ENCODE measurements around the gene PEX26. TPM values are rescaled to one million over a fixed set of nuclear protein-coding genes. Genes with fewer than 3 reads are reported as not detected.
"Not testable (repeated sequence)": the region's sequence is repeated elsewhere in the genome, so short reads cannot be mapped to it uniquely, and the experiment has no call there.

PEX26 gene
- total RNA-seq, 2 donors from 2014 or later, result 15.1 to 18.4 TPM

GRCh38 chr22:18101536-18101935 is 23.7 kb downstream of the PEX26 start:
- Histone ChIP-seq H3K9me3 (no peaks in the 10 kb centered on the region), H3K27ac (no peak overlapping the region), H3K27me3 (no peaks in the 10 kb centered on the region), H3K36me3 (no peaks in the 10 kb centered on the region), H3K4me3 (no peak overlapping the region), H3K4me1 (no peaks in the 10 kb centered on the region)
- no peak for TF ChIP-seq CTCF (IDR thresholded peaks at IDR 0.05)
- no peak for DNase-seq (ENCODE audit: low spot score)

GRCh38 chr22:18103527-18104269 is 25.9 kb downstream of the PEX26 start:
- Histone ChIP-seq H3K27me3 (no peaks in the 10 kb centered on the region), H3K27ac (no peak overlapping the region), H3K4me3 (no peak overlapping the region), H3K36me3 (no peaks in the 10 kb centered on the region), H3K4me1 (no peaks in the 10 kb centered on the region), H3K9me3 (no peaks in the 10 kb centered on the region)
- no peak for TF ChIP-seq CTCF (IDR thresholded peaks at IDR 0.05)
- no peak for DNase-seq (ENCODE audit: low spot score)

- Histone ChIP-seq H3K4me1 (no peaks in the 10 kb centered on the region), H3K27me3 (no peaks in the 10 kb centered on the region), H3K27ac (no peak overlapping the region), H3K9me3 (no peaks in the 10 kb centered on the region), H3K36me3 (no peaks in the 10 kb centered on the region), H3K4me3 (no peak overlapping the region)
- no peak for DNase-seq (ENCODE audit: low spot score)
- no peak for TF ChIP-seq CTCF (IDR thresholded peaks at IDR 0.05)
Observed at GRCh38 chr22:18104566-18104965, 26.8 kb downstream of the PEX26 start.

GRCh38 chr22:18105981-18106380 is 28.2 kb downstream of the PEX26 start:
- H3K27ac ChIP-seq; H3K4me3 ChIP-seq; H3K9me3 ChIP-seq; DNase-seq (ENCODE audit: low spot score); H3K27me3 ChIP-seq; H3K36me3 ChIP-seq: not testable (repeated sequence)
- H3K4me1 ChIP-seq, result peaks cover 0 to 14% of the 10 kb centered on the region in 2 donors

- not testable (repeated sequence) for H3K27ac ChIP-seq; DNase-seq (ENCODE audit: low spot score); H3K27me3 ChIP-seq; H3K4me3 ChIP-seq; H3K9me3 ChIP-seq; H3K36me3 ChIP-seq
- H3K4me1 ChIP-seq, result peaks cover 0 to 21% of the 10 kb centered on the region in 2 donors
Observed at GRCh38 chr22:18106550-18107341, 29.0 kb downstream of the PEX26 start.

GRCh38 chr22:18108187-18108586 is 30.4 kb downstream of the PEX26 start:
- TF ChIP-seq CTCF (IDR thresholded peaks at IDR 0.05), result no peak
- H3K9me3 ChIP-seq, result no peaks in the 10 kb centered on the region
- H3K36me3 ChIP-seq, result no peaks in the 10 kb centered on the region
- no peak overlapping the region for H3K27ac ChIP-seq
- H3K4me3 ChIP-seq, result no peak overlapping the region
- DNase-seq (ENCODE audit: low spot score), result no peak
- peaks cover 0 to 27% of the 10 kb centered on the region in 2 donors for H3K4me1 ChIP-seq
- H3K27me3 ChIP-seq, result no peaks in the 10 kb centered on the region
